Hepatocyte (in vitro differentiated cells): Measurements from ENCODE around the gene SPATA31E1.

Experiments
- CTCF ChIP-seq: fragments of 200-600 bp; sonication (generic); IDR thresholded peaks from 2 replicates; pipeline ENCODE4 v1.5.1; 2016; ENCODE audit warnings: antibody characterized with exemption, mild to moderate bottlenecking; ENCODE audit not compliant: poor library complexity
- EZH2phosphoT487 ChIP-seq: fragments of 200-600 bp; sonication (generic); IDR thresholded peaks from one replicate; pipeline ENCODE4 v1.6.1; 2018; ENCODE audit warnings: antibody characterized with exemption, mild to moderate bottlenecking, low read depth, moderate library complexity; ENCODE audit not compliant: unreplicated experiment, severe bottlenecking

- TF ChIP-seq EZH2phosphoT487 = no peak
- TF ChIP-seq CTCF = no peak
Observed at GRCh38 chr9:87859786-87860185, 22.9 kb upstream of the SPATA31E1 start.
